ENCODE results near the gene PCSK6.

The PCSK6 gene

GRCh38 chr15:101441696-101442095 is 47.8 kb downstream of the PCSK6 start:
- Histone ChIP-seq H3K27ac (ENCODE audit: low read depth, low read length) (no peak overlapping the region), H2AFZ (ENCODE audit: low read depth, low read length, severe bottlenecking) (no peak overlapping the region), H3F3A (ENCODE audit: insufficient read depth) (no peaks in the 10 kb centered on the region), H3K36me3 (ENCODE audit: low read length) (no peaks in the 10 kb centered on the region), H3K9me2 (replicated peaks; ENCODE audit: insufficient read depth, low read length) (no peaks in the 10 kb centered on the region), H3K9me3 (ENCODE audit: insufficient read depth, low read length) (no peaks in the 10 kb centered on the region), H3K9ac (ENCODE audit: low read length) (no peak overlapping the region), H3K4me3 (ENCODE audit: insufficient read depth, low read length, poor library complexity, severe bottlenecking) (no peak overlapping the region), H4K20me1 (ENCODE audit: low read depth, low read length) (no peaks in the 10 kb centered on the region), H3K4me2 (ENCODE audit: low read depth, low read length, poor library complexity, severe bottlenecking) (no peak overlapping the region), H3K27me3 (ENCODE audit: low read length) (no peaks in the 10 kb centered on the region), H3K79me2 (ENCODE audit: insufficient read depth, low read length) (no peaks in the 10 kb centered on the region)
- TF ChIP-seq EZH2phosphoT487 (conservative IDR thresholded peaks at IDR 0.05; ENCODE audit: low read length): no peak
- TF ChIP-seq CTCF (IDR thresholded peaks at IDR 0.05; ENCODE audit: insufficient read depth, low read length, poor library complexity, severe bottlenecking): no peak

- Histone ChIP-seq H3K4me2 (ENCODE audit: low read depth, low read length, poor library complexity, severe bottlenecking) (no peak overlapping the region), H3K27me3 (ENCODE audit: low read length) (no peaks in the 10 kb centered on the region), H4K20me1 (ENCODE audit: low read depth, low read length) (no peaks in the 10 kb centered on the region), H2AFZ (ENCODE audit: low read depth, low read length, severe bottlenecking) (no peak overlapping the region), H3K9me2 (replicated peaks; ENCODE audit: insufficient read depth, low read length) (no peaks in the 10 kb centered on the region), H3K9ac (ENCODE audit: low read length) (no peak overlapping the region), H3K36me3 (ENCODE audit: low read length) (no peaks in the 10 kb centered on the region), H3K9me3 (ENCODE audit: insufficient read depth, low read length) (no peaks in the 10 kb centered on the region), H3F3A (ENCODE audit: insufficient read depth) (no peaks in the 10 kb centered on the region), H3K79me2 (ENCODE audit: insufficient read depth, low read length) (no peaks in the 10 kb centered on the region), H3K27ac (ENCODE audit: low read depth, low read length) (no peak overlapping the region), H3K4me3 (ENCODE audit: insufficient read depth, low read length, poor library complexity, severe bottlenecking) (no peak overlapping the region)
- no peak for TF ChIP-seq EZH2phosphoT487 (conservative IDR thresholded peaks at IDR 0.05; ENCODE audit: low read length)
- TF ChIP-seq CTCF (IDR thresholded peaks at IDR 0.05; ENCODE audit: insufficient read depth, low read length, poor library complexity, severe bottlenecking): no peak
Measured at GRCh38 chr15:101440846-101441590, 48.5 kb downstream of the PCSK6 start.

DNA sequence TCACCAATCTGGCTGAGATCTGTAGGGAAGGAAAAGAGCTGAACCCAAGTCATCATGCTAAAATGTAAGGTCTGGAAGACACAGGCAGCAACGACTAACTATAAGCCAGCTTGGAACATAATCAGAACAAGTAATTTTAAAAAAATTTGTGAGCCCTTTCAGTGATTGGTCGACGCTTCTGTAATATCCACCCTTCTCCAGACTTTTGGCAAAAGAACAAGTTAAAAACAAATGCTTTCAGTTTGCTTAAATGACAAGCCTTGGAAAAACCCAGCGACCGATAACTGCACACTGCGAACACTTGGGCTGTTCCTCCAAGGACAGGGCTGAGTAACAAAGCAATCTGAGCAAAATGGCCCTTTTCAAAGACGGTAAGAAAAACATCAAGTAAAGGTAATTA is 49.6 kb downstream of the PCSK6 start:
- no peak for TF ChIP-seq EZH2phosphoT487 (conservative IDR thresholded peaks at IDR 0.05; ENCODE audit: low read length)
- TF ChIP-seq CTCF (IDR thresholded peaks at IDR 0.05; ENCODE audit: insufficient read depth, low read length, poor library complexity, severe bottlenecking): no peak
- no peak overlapping the region for H3K4me3 ChIP-seq (ENCODE audit: insufficient read depth, low read length, poor library complexity, severe bottlenecking)
- no peaks in the 10 kb centered on the region for H3K36me3 ChIP-seq (ENCODE audit: low read length)
- H3K9me2 ChIP-seq (replicated peaks; ENCODE audit: insufficient read depth, low read length): no peaks in the 10 kb centered on the region
- H2AFZ ChIP-seq (ENCODE audit: low read depth, low read length, severe bottlenecking): no peak overlapping the region
- H4K20me1 ChIP-seq (ENCODE audit: low read depth, low read length): no peaks in the 10 kb centered on the region
- no peaks in the 10 kb centered on the region for H3F3A ChIP-seq (ENCODE audit: insufficient read depth)
- H3K27ac ChIP-seq (ENCODE audit: low read depth, low read length): no peak overlapping the region
- no peaks in the 10 kb centered on the region for H3K9me3 ChIP-seq (ENCODE audit: insufficient read depth, low read length)
- no peaks in the 10 kb centered on the region for H3K27me3 ChIP-seq (ENCODE audit: low read length)
- no peaks in the 10 kb centered on the region for H3K79me2 ChIP-seq (ENCODE audit: insufficient read depth, low read length)
- no peak overlapping the region for H3K4me2 ChIP-seq (ENCODE audit: low read depth, low read length, poor library complexity, severe bottlenecking)
- H3K9ac ChIP-seq (ENCODE audit: low read length): no peak overlapping the region
